A549 (cell line): Measurements from ENCODE around the gene COMMD4. TPM values are rescaled to one million over a fixed set of nuclear protein-coding genes. Genes with fewer than 3 reads are reported as not detected.
"Not testable (repeated sequence)": the region's sequence is repeated elsewhere in the genome, so short reads cannot be mapped to it uniquely, and the experiment has no call there.

Source experiments
- ATAC-seq, 2 experiments: fragments of 200-7000 bp in 1 of 2; fragments of >200 bp in 1 of 2; cut with Nextera tagmentation in 1 of 2; cut with Tn5 transposase in 1 of 2; 3 replicates each; pipeline versions ENCODE4 v1.8.0 to v1.9.1; 2018 to 2020; ENCODE audit warnings: mild to moderate bottlenecking in 1 of 2, moderate library complexity in 1 of 2
- CTCF ChIA-PET: fragments of 300-600 bp; sonication (Branson Sonifier 250); formaldehyde crosslinking; extraction: SDS; loops from one replicate; lab custom pipeline; 2021; ENCODE audit warnings: antibody characterized with exemption, inconsistent platforms; lab: Yijun Ruan, JAX
- POLR2A ChIA-PET: fragments of 350-600 bp; formaldehyde crosslinking; extraction: SDS; loops from one replicate; lab custom pipeline; 2021; ENCODE audit warnings: antibody characterized with exemption, inconsistent platforms; lab: Yijun Ruan, JAX
- DNase-seq, 2 experiments: peaks; one replicate each; pipeline versions ENCODE4 v3.0.0 to v3.0.0-alpha.2; 2011 to 2016; ENCODE audit warnings: low read depth in 1 of 2, low spot score in 1 of 2
- FAIRE-seq: peaks from 2 replicates; lab custom pipeline; 2011; peaks lifted over from hg19 to GRCh38; lab: Jason Lieb, UNC
- H3K27ac ChIP-seq, 2 experiments: fragments of >200 bp; sonication (Bioruptor Twin); formaldehyde crosslinking; 3 replicates each; pipeline ENCODE4 v1.5.1; 2016 to 2017
- H3K4me1 ChIP-seq: fragments of >200 bp; sonication (Bioruptor Twin); formaldehyde crosslinking; 3 replicates; pipeline ENCODE4 v1.6.1; 2016
- H3K4me2 ChIP-seq: fragments of >200 bp; sonication (Bioruptor Twin); formaldehyde crosslinking; 3 replicates; pipeline ENCODE4 v1.6.1; 2016
- H3K4me3 ChIP-seq: fragments of >200 bp; sonication (Bioruptor Twin); formaldehyde crosslinking; 3 replicates; pipeline ENCODE4 v1.5.1; 2016
- H3K9me3 ChIP-seq: fragments of >200 bp; sonication (Bioruptor Twin); formaldehyde crosslinking; 3 replicates; pipeline ENCODE4 v1.6.1; 2016
- CBX2 ChIP-seq: fragments of 200-600 bp; sonication (generic); IDR thresholded peaks from 2 replicates; pipeline ENCODE4 v1.6.1; 2016; ENCODE audit warnings: low read depth, mild to moderate bottlenecking, borderline replicate concordance
- CHD2 ChIP-seq: fragments of 150-350 bp; IDR thresholded peaks from 2 replicates; pipeline ENCODE4 v1.6.1; 2014; ENCODE audit warnings: low read length; ENCODE audit not compliant: partially characterized antibody
- ELK1 ChIP-seq: fragments of 150-350 bp; IDR thresholded peaks from 2 replicates; pipeline ENCODE4 v1.6.1; 2014; ENCODE audit warnings: low read depth, mild to moderate bottlenecking, low read length
- FOSB ChIP-seq: fragments of 250-450 bp; sonication (Bioruptor Pico); IDR thresholded peaks from 2 replicates; pipeline ENCODE4 v1.5.0; 2020; ENCODE audit warnings: mild to moderate bottlenecking, moderate library complexity
- FOSL2 ChIP-seq, 2 experiments: fragments of 450-650 bp in 1 of 2; fragments of >200 bp in 1 of 2; sonication (Bioruptor Twin) in 1 of 2; formaldehyde crosslinking; IDR thresholded peaks; 2 replicates each; pipeline versions ENCODE4 v1.5.0 to v1.6.1; 2016 to 2020; ENCODE audit warnings: mild to moderate bottlenecking in 1 of 2, moderate library complexity in 1 of 2
- JUNB ChIP-seq: fragments of >200 bp; sonication (Bioruptor Twin); formaldehyde crosslinking; IDR thresholded peaks from 2 replicates; pipeline ENCODE4 v1.6.1; 2016
- KDM5A ChIP-seq: fragments of 200-600 bp; sonication (generic); IDR thresholded peaks from 2 replicates; pipeline ENCODE4 v1.6.1; 2016; ENCODE audit warnings: antibody characterized with exemption, mild to moderate bottlenecking
- MAFK ChIP-seq: fragments of 450-650 bp; IDR thresholded peaks from 2 replicates; pipeline ENCODE4 v1.6.1; 2014; ENCODE audit not compliant: partially characterized antibody
- RARB ChIP-seq: fragments of 250-450 bp; sonication (Bioruptor Pico); IDR thresholded peaks from 2 replicates; pipeline ENCODE4 v1.8.0; 2021; ENCODE audit warnings: mild to moderate bottlenecking, moderate library complexity
- REST ChIP-seq: fragments of 200-600 bp; sonication (generic); IDR thresholded peaks from 2 replicates; pipeline ENCODE4 v1.6.1; 2016; ENCODE audit warnings: antibody characterized with exemption, mild to moderate bottlenecking, moderate library complexity
- SMC3 ChIP-seq: fragments of >200 bp; sonication (Bioruptor Twin); formaldehyde crosslinking; IDR thresholded peaks from 3 replicates; pipeline ENCODE4 v1.6.1; 2018; ENCODE audit warnings: inconsistent platforms
- USF2 ChIP-seq: fragments of 450-650 bp; IDR thresholded peaks from 2 replicates; pipeline ENCODE4 v1.6.1; 2014; ENCODE audit warnings: antibody characterized with exemption
- ZFP36 ChIP-seq: fragments of 450-650 bp; IDR thresholded peaks from 2 replicates; pipeline ENCODE4 v1.6.1; 2014; ENCODE audit warnings: borderline replicate concordance; ENCODE audit not compliant: partially characterized antibody
- WGBS: methylation state at CpG from one replicate; pipeline ENCODE4 v1.1.6; 2017; ENCODE audit errors: missing lambda C conversion rate; 5-methylcytosine and 5-hydroxymethylcytosine counted together
- polyA plus RNA-seq, 4 experiments: library from polyadenylated mRNA; depleted of rRNA in 3 of 4; stranded (reverse); fragments of >200 nt; fragmentation: RNase III in 1 of 4; extraction: RNeasy Plus Mini Kit Qiagen cat#74134 plus additional on column Dnase treatment in 1 of 4; gene quantifications; 2 replicates in 3 of 4; 3 replicates in 1 of 4; pipeline ENCODE4 v1.2.3, GENCODE V29; 2011 to 2017

The COMMD4 gene
- polyA plus RNA-seq, 2 of the 4 experiments (the other 2 are of a cell fraction) = 88.0 to 220 TPM

DNA sequence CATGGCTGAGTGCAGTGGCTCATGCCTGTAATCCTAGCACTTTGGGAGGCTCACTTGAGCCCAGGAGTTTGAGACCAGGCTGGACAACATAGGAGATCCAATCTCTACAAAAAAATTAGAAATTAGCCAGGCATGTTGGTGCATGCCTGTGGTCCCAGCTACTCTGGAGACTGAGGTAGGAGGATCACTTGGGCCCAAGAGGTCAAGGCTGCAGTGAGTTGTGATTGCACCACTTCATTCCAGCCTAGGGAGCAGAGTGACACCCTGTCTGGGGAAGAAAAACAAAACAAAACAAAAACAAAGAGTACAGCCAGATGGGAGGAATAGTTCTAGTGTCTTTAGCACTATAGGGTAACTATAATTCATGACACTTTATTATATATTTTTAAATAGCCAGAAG lies 26.2 kb upstream of the COMMD4 start:
- H3K27ac ChIP-seq = no peak overlapping the region
- ChIA-PET CTCF (interaction anchor here (1.0 to 3.0 kb wide), 3 partner anchors 10 to 280 kb away, joined by 4 to 27 read pairs (median 4); no protein-coding TSS in a partner anchor), POLR2A (no interaction called here)
- TF ChIP-seq CHD2 (no peak), RARB (no peak), USF2 (no peak), CBX2 (no peak), FOSL2 (IDR thresholded peaks at IDR 0.05) (no peak), FOSL2 (CRISPR knock-in tag; IDR thresholded peaks at IDR 0.05) (no peak), JUNB (no peak), KDM5A (no peak)
- TF ChIP-seq, all 56 proteins: peak for 0
- no peak overlapping the region for H3K4me3 ChIP-seq
- H3K4me2 ChIP-seq = no peak overlapping the region
- H3K4me1 ChIP-seq = peaks cover 6% of the 10 kb centered on the region; the same call in 2 of the 3 replicates
- DNase-seq (no peak), ATAC-seq (no peak), FAIRE-seq (no peak)
- no peaks in the 10 kb centered on the region for H3K9me3 ChIP-seq

- H3K4me1 ChIP-seq, POLR2A ChIA-PET, H3K4me2 ChIP-seq, DNase-seq, FAIRE-seq, H3K4me3 ChIP-seq, H3K27ac ChIP-seq, H3K9me3 ChIP-seq, ATAC-seq: not testable (repeated sequence)
- WGBS = 92% methylated on average over 1 of the region's 1 CpG
- CTCF ChIA-PET = interaction anchor here (0.7 to 2.2 kb wide), 4 partner anchors 18 to 542 kb away, joined by 3 to 5 read pairs (median 4); no protein-coding TSS in a partner anchor
These were observed 23.3 kb upstream of the COMMD4 start for GRCh38 chr15:75312548-75312947.

DNA sequence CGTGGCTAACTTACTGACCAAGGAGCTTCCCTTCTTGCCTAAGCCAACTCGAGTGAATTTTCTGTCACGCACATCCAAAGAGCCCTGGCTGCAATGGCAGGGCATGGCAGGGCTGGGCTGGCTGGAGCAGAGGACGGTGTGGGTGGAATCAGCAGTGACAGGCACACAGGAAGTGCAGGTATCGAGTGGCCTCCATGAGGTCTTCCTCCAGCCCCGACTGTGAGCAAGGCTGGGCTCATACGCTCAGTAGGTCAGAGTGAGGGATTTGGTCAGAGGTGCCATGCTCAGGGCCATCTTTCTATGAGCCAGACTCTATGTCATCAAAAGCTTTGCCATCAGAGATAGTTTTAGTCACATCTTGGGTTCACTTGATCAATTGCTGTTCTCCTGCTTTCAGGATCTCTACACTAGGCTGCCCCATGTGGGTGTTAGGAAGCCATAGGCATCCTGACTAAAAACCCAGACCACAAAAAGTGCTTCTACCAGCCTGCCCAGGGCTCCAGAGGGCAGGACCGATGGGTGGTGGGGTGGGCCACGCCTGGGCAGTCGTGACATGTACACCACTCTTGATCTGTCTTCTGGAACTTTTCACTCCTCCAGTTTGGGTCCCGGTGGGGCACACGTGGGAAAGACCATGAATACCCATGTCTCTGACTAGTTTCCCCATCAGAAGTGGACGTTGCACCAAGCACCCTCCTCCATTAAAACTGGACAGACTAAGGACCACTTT lies 22.6 kb upstream of the COMMD4 start:
- DNase-seq (no peak), ATAC-seq (no peak), FAIRE-seq (no peak)
- CTCF ChIA-PET = interaction anchor here (0.7 to 2.2 kb wide), 4 partner anchors 17 to 543 kb away, joined by 3 to 5 read pairs (median 4); no protein-coding TSS in a partner anchor
- H3K4me1 ChIP-seq = no peaks in the 10 kb centered on the region
- POLR2A ChIA-PET = no interaction called here
- H3K4me2 ChIP-seq = no peak overlapping the region
- no peaks in the 10 kb centered on the region for H3K9me3 ChIP-seq
- no peak overlapping the region for H3K4me3 ChIP-seq
- H3K27ac ChIP-seq = no peak overlapping the region
- WGBS = 66% methylated on average over 13 of the region's 13 CpGs
- TF ChIP-seq MAFK (no peak), REST (no peak), FOSB (CRISPR knock-in tag) (no peak), ELK1 (no peak), SMC3 (no peak), ZFP36 (no peak)
